HG03025 (cell line): Measurements from ENCODE around the gene RELA.
"Not testable (repeated sequence)": the region's sequence is repeated elsewhere in the genome, so short reads cannot be mapped to it uniquely, and the experiment has no call there.

Experiments
- ATAC-seq: cut with Tn5 transposase; IDR thresholded peaks from one replicate; pipeline ENCODE4 v1.9.1; 2021; ENCODE audit warnings: mild to moderate bottlenecking, moderate library complexity; ENCODE audit not compliant: unreplicated experiment, low FRiP score

The RELA gene

DNA sequence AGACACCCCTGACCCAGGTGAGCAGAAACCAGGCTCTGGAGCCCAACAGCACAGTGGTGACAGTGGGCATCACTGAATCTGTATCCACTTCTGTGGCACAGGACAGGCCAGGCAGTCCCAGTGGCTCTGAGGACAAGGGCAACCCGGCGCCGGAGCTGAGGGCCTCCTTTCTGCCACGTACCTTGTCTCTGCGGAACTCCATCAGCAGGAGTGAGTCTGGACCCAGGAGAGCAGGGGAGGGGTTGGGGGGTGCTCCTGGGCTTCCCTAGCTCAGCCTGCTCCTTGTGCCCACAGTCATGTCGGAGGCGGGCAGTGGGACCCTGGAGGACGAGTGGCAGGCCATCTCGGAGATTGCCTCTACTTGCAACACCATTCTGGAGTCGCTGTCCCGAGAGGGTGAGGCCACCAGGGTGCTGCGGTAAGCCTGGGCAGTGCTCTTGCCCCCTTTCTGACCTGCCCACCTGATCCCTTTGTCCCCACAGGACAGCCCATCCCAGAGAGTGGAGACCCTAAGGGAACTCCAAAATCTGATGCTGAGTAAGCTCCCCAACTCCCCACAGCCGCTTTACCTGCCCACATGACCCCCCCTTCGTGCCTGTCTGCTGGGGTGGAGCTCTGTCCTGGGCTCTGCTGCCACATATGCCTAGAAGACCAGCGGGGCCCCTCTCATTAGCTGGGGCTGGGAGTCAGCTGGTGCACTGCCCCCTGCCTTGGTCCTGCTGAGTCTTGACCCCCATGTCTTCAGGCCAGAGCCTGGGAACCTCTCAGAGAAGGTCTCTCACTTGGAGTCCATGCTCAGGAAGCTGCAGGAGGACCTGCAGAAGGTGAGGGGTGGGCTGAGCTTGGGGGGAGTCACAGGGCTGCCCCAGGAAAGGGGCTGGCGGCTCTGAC is 12.8 kb downstream of the RELA start:
- no peak for ATAC-seq

DNA sequence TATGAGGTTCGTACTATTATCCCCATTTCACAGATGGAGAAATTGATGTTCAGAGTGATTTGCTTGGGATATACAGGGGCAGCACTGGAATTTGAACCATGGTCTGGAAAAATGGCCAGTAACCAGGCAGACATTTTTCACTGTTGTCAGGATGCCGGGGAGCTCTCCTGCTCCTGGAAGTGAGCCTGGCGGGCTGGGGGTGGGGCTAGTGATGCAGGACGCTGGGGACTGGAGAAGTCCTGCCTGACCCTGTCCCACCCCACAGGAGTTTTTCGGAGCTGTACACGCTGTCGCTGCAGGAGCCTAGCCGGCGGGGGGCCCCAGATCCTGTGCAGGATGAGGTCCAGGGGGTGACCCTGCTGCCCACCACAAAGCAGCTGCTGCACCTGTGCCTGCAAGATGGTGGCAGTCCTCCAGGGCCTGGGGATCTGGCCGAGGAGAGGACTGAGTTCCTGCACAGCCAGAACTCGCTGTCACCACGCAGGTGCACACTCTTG is 13.7 kb downstream of the RELA start:
- ATAC-seq, result no peak

GRCh38 chr11:65646958-65647701 is 15.6 kb downstream of the RELA start:
- no peak for ATAC-seq

DNA sequence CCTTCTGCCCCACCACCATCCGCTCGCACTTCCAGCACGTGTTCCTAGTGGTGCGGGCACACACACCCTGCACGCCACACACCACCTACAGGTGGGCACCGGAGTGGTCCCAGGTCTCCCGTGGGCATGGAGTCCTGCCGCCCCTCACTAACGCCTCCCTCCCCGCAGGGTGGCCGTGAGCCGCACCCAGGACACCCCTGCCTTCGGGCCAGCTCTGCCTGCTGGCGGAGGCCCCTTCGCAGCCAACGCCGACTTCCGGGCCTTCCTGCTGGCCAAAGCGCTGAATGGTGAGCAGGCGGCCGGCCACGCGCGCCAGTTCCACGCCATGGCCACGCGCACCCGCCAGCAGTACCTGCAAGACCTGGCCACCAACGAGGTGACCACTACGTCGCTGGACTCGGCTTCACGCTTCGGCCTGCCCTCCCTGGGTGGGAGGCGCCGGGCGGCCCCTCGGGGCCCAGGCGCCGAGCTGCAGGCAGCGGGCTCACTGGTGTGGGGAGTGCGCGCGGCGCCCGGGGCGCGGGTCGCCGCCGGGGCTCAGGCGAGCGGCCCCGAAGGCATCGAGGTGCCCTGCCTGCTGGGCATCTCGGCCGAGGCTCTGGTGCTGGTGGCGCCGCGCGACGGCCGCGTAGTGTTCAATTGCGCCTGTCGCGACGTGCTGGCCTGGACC is 16.3 kb downstream of the RELA start:
- ATAC-seq, result no peak

GRCh38 chr11:65645710-65646109 is 17.0 kb downstream of the RELA start:
- no peak for ATAC-seq

GRCh38 chr11:65644837-65645236 is 17.9 kb downstream of the RELA start:
- ATAC-seq, result no peak

- no peak for ATAC-seq
These were observed 18.7 kb downstream of the RELA start for GRCh38 chr11:65643971-65644370.

- ATAC-seq, result no peak
These were observed 20.6 kb downstream of the RELA start for GRCh38 chr11:65642014-65642671.

DNA sequence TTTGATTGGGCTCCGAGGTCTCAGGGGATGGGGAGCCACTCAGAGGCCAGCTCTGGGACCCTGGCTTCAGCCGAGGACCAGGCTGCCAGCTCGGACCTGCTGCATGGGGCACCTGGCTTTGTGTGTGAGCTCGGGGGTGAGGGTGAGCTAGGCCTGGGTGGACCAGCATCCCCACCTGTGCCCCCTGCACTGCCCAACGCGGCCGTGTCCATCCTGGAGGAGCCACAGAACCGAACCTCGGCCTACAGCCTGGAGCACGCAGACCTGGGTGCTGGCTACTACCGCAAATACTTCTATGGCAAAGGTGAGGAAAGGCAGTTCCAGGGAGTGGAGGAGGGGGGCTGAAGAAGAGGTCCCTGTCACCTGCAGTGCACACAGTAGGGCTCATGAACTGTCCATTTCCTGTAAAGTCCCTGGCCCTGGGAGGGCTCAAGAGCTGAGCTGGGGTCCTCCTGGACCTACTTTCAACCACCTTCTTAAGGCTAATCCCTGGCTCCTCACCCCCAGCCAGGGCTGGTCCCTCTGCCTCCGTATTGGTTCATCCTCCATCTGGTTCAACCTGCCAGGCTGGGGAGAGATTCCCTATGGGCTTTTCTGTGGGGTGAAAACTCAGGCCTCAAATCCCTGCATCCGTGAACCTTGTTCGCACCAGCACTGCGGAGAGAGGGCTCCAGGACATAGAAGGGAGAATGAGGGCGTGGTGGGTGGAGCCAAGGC is 21.3 kb downstream of the RELA start:
- ATAC-seq, result no peak

- no peak for ATAC-seq
These were observed 22.0 kb downstream of the RELA start for GRCh38 chr11:65640483-65641296.

DNA sequence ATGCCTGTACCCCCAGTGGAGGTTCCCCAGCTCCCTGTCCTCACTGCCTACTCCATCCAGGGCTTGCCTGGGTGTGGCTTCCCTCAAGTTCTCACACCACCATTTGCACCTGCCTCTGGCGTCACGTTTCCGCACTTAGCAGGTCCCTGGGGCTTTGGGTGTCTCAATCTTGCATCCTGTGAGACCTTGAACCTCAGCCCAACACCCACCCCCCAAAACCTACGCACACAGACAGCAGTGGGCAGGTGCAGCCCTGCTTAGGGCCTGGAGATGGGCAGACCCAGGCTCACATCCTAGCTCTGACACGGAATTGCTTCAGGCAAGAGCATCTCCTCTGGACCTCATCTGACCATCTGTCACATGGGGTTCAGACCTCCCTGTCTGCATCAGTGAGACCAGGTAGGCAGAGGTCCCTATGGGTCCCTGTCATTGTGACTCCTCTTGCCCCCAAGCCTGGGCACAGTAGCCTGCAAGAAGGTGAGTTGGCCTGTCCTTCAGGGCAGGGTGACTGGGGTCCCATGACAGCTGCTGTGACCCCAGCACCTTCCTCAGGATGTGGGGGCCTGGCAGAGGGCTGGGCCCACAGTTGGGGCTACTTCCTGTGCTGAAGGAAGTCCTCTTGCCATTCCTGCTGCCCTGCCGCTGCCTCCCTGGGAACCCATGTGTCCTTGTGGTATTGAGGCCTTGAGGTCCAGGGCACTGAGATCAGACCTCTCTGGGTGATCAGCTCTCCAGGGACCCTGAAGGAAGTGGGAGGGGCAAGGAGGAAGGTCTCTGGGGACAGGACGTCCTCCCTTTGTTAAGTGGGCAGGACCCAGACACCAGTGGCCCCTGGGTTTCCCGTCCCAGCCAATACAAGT is 22.9 kb downstream of the RELA start:
- no peak for ATAC-seq

DNA sequence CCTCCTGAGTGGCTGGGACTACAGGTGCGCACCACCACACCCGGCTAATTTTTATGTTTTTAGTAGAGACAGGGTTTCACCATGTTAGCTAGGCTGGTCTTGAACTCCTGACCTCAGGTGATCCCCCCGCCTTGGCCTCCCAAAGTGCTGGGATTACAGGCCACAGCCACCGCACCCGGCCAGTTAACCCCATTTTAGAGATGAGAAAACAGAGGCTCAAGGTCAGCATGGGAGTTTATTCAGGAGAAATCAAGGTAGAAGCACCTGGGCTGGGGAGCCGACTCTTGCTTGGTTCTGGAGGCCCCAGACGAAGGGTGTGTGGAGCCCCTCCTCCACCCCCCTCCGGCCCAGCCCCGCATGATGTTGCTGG is 23.5 kb downstream of the RELA start:
- not testable (repeated sequence) for ATAC-seq

DNA sequence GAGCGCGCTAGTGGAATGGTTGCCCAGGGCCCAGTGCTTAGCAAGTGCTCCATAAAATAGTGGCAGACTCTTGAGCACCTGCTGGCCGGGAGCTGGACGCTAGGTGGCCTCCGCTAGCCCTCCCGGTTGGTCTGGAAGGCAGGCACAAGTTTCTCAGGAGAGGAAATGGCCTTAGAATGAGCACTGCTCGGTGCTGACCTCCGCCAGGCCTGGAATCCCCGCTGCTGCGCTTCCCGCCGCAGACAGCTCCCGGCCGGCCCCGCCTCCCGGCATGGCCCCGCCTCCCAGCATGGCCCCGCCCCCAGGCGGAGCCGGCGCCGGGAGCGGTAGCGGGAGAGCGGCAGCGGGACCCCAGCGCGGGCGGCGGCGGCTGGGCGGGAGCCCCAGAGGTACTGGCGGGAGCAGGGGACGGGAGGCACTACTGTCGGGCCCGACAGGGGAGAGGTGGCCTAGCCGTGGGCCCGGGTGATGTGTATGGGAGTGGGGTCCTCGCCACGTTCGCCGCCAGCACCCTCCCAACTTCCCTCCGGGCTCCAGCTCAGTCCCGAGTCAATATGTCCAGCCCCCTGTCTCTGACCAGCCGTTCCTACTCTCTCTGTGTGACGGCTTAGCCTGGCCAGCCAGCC is 24.8 kb downstream of the RELA start, which contains the start of gene SIPA1:
SIPA1 (plus strand) TSS at position 308 of the 626 bp plus-strand sequence. CDS start 2,821 bp downstream, outside the sequence.
- peak; percentile 38 for ATAC-seq

- no peak for ATAC-seq
These were observed 25.6 kb downstream of the RELA start for GRCh38 chr11:65637032-65637557.

- ATAC-seq, result no peak
These were observed 26.3 kb downstream of the RELA start for GRCh38 chr11:65636108-65637031.
